ENCODE results near the gene ZBTB32.

GRCh38 chr19:35729763-35730162 is 25.4 kb downstream of the ZBTB32 start:
- TF ChIP-seq CTCF (IDR thresholded peaks at IDR 0.05), result no peak
- TF ChIP-seq POLR2A (IDR thresholded peaks at IDR 0.05), result no peak

Measured in uterus (tissue), 2 donors.